HG02870 (cell line): ENCODE data around the gene TGM2.
"Not testable (repeated sequence)": the region's sequence is repeated elsewhere in the genome, so short reads cannot be mapped to it uniquely, and the experiment has no call there.

Source experiments
- ATAC-seq: cut with Tn5 transposase; IDR thresholded peaks from one replicate; pipeline ENCODE4 v1.9.1; 2021; ENCODE audit warnings: mild to moderate bottlenecking, moderate library complexity; ENCODE audit not compliant: unreplicated experiment

The TGM2 gene

GRCh38 chr20:38104285-38104684 is 60.8 kb downstream of the TGM2 start:
- ATAC-seq = no peak

- ATAC-seq = not testable (repeated sequence)
Observed at GRCh38 chr20:38102206-38102605, 62.9 kb downstream of the TGM2 start.

- ATAC-seq = no peak
Observed at GRCh38 chr20:38098952-38099351, 66.1 kb downstream of the TGM2 start.

- ATAC-seq = no peak
Observed at GRCh38 chr20:38095017-38095686, 69.9 kb downstream of the TGM2 start.

- peak; percentile 62 for ATAC-seq
Observed at GRCh38 chr20:38094373-38094891, 70.6 kb downstream of the TGM2 start.

GRCh38 chr20:38093641-38094077 is 71.4 kb downstream of the TGM2 start:
- no peak for ATAC-seq

- no peak for ATAC-seq
Observed at GRCh38 chr20:38092915-38093314, 72.2 kb downstream of the TGM2 start.

GRCh38 chr20:38092260-38092857 is 72.7 kb downstream of the TGM2 start:
- ATAC-seq = no peak

GRCh38 chr20:38091441-38092216 is 73.4 kb downstream of the TGM2 start:
- ATAC-seq = no peak

GRCh38 chr20:38090061-38090460 is 75.0 kb downstream of the TGM2 start:
- ATAC-seq = no peak

GRCh38 chr20:38089500-38089899 is 75.6 kb downstream of the TGM2 start:
- ATAC-seq = no peak

- ATAC-seq = no peak
Observed at GRCh38 chr20:38085026-38085425, 80.0 kb downstream of the TGM2 start.

GRCh38 chr20:38084425-38084951 is 80.6 kb downstream of the TGM2 start:
- ATAC-seq = no peak

GRCh38 chr20:38083338-38084048 is 81.6 kb downstream of the TGM2 start:
- ATAC-seq = no peak

- ATAC-seq = no peak
Observed at GRCh38 chr20:38082894-38083293, 82.2 kb downstream of the TGM2 start.

- no peak for ATAC-seq
Observed at GRCh38 chr20:38081575-38081974, 83.5 kb downstream of the TGM2 start.

- ATAC-seq = no peak
Observed at GRCh38 chr20:38079353-38079752, 85.7 kb downstream of the TGM2 start.

- ATAC-seq = no peak
Observed at GRCh38 chr20:38078084-38078483, 87.0 kb downstream of the TGM2 start.
